ENCODE measurements around the gene MROH7. TPM values are rescaled to one million over a fixed set of nuclear protein-coding genes. Genes with fewer than 3 reads are reported as not detected.
A peak's percentile ranks its signal among the peaks of the same experiment; 100 is the strongest.

MROH7 gene
- total and polyA plus RNA-seq, 9 of the 15 experiments (the other 6 are each of a cell fraction or from before 2014, with no cell fraction given), result not detected

- TF ChIP-seq COPS2 (conservative IDR thresholded peaks at IDR 0.05), result no peak
Measured at GRCh38 chr1:54714881-54715492, 73.4 kb downstream of the MROH7 start (continued).

GRCh38 chr1:54715493-54716298 lies 74.1 kb downstream of the MROH7 start, which contains the start of gene TTC4:
Gene TTC4 (plus strand): TSS chr1:54715861. CDS start chr1:54715909, 48 bp downstream.
- Histone ChIP-seq H3K79me2 (ENCODE audit: control insufficient read depth, insufficient read depth, low read length) (peaks cover 29% of the 10 kb centered on the region), H3K9me1 (ENCODE audit: control insufficient read depth, insufficient read depth, low read length) (no peaks in the 10 kb centered on the region), H3K9ac (ENCODE audit: insufficient read depth in 1 of 2, low read depth in 2 of 2, low read length in 2 of 2) (peak within 1 kb of the TSS; percentile 94 to 97), H3K36me3 (ENCODE audit: control insufficient read depth, insufficient read depth, low read length) (peaks cover 41% of the 10 kb centered on the region), H3K4me3 (peak within 1 kb of the TSS; percentile 88), H4K20me1 (replicated peaks; ENCODE audit: control insufficient read depth, insufficient read depth, low read length) (no peaks in the 10 kb centered on the region), H3K27ac (ENCODE audit: extremely low read depth, low read depth, low read length) (peak within 1 kb of the TSS; percentile 83), H3K9me3 (replicated peaks; ENCODE audit: control insufficient read depth, insufficient read depth, low read depth, low read length) (no peaks in the 10 kb centered on the region), H2AFZ (ENCODE audit: low read depth, low read length) (peak within 1 kb of the TSS; percentile 100), H3K27me3 (ENCODE audit: control insufficient read depth in 2 of 2, insufficient read depth in 2 of 2, low read length in 2 of 2) (peaks cover 9 to 17% of the 10 kb centered on the region in 2 experiments; a peak in 4 of 5 replicates), H3K4me2 (ENCODE audit: insufficient read depth, low read length) (peak within 1 kb of the TSS; percentile 98), H3K4me1 (replicated peaks in 1 of 2; ENCODE audit: control insufficient read depth in 2 of 2, insufficient read depth in 2 of 2, low read length in 2 of 2) (peaks cover 5 to 8% of the 10 kb centered on the region in 2 experiments; a peak in 4 of 5 replicates)
- TSS peak; percentile 70 for BruUV-seq (replicated peaks)
- ChIA-PET CTCF (ENCODE audit: low intra/inter-chr PET ratio) (interaction anchor here (0.6 kb wide), 1 partner anchor 441 kb away, joined by 4 read pairs; no protein-coding TSS in a partner anchor), POLR2A (interaction anchor here (0.6 to 1.4 kb wide), 8 partner anchors 10 to 666 kb away, joined by 3 to 5 read pairs (median 3); no protein-coding TSS in a partner anchor)
- in situ Hi-C loops (cut with MboI), result no loop called here
- WGBS (ENCODE audit: insufficient coverage, low coverage, missing lambda C conversion rate), result 1% methylated on average over 48 of the region's 51 CpGs
- DNase-seq (ENCODE audit: extremely low read depth in 1 of 4, low spot score in 3 of 4) (peak; percentile 92 to 97 (median 96)), FAIRE-seq (peak; percentile 84), ATAC-seq (peak; percentile 99)
- intact Hi-C loops (cut with micrococcal nuclease), result loop anchor here (2.0 kb wide), 1 partner anchor 49 kb away; the partner anchor contains the start of gene PARS2
- peak; percentile 55 for TF ChIP-seq POU5F1 (IDR thresholded peaks at IDR 0.05; ENCODE audit: borderline replicate concordance, low read depth, low read length, partially characterized antibody)
- peak in 1 of 2 experiments; percentile 78; a peak in 2 of 4 replicates for TF ChIP-seq ZMIZ1 (IDR thresholded peaks at IDR 0.05; ENCODE audit: low read depth in 2 of 2, low read length in 2 of 2)
- peak; percentile 54 for TF ChIP-seq USF1 (CRISPR knock-in tag; IDR thresholded peaks at IDR 0.05)
- peak in 1 of 2 experiments; percentile 98; a peak in 2 of 4 replicates for TF ChIP-seq HDAC1 (IDR thresholded peaks at IDR 0.05)
- TF ChIP-seq DIDO1 (tag; IDR thresholded peaks at IDR 0.05; ENCODE audit: low read depth), result peak; percentile 98
- TF ChIP-seq SP1 (CRISPR knock-in tag; IDR thresholded peaks at IDR 0.05), result peak; percentile 100
- 0 out of 4 replicates have a peak, but pooled peaks have one; percentile 28 to 45 for TF ChIP-seq FOXK2 (conservative IDR thresholded peaks at IDR 0.05 in 1 of 2, IDR thresholded peaks at IDR 0.05 in 1 of 2; ENCODE audit: low read depth in 2 of 2)
- TF ChIP-seq, protein P1, sequence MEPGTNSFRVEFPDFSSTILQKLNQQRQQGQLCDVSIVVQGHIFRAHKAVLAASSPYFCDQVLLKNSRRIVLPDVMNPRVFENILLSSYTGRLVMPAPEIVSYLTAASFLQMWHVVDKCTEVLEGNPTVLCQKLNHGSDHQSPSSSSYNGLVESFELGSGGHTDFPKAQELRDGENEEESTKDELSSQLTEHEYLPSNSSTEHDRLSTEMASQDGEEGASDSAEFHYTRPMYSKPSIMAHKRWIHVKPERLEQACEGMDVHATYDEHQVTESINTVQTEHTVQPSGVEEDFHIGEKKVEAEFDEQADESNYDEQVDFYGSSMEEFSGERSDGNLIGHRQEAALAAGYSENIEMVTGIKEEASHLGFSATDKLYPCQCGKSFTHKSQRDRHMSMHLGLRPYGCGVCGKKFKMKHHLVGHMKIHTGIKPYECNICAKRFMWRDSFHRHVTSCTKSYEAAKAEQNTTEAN (CRISPR knock-in tag; IDR thresholded peaks at IDR 0.05), result peak; percentile 66; the same call in 1 of the 2 replicates
- TF ChIP-seq NFE2L1 (tag; IDR thresholded peaks at IDR 0.05; ENCODE audit: borderline replicate concordance, low read depth), result no peak
